ENCODE measurements around the gene ITGB5.

Gene ITGB5

GRCh38 chr3:124851136-124851535, 36.0 kb downstream of the ITGB5 start:
- no peak overlapping the region for H3K27ac ChIP-seq
- no peak for TF ChIP-seq CTCF (IDR thresholded peaks at IDR 0.05)
- no peak for TF ChIP-seq ZFX (IDR thresholded peaks at IDR 0.05; ENCODE audit: borderline replicate concordance)

GRCh38 chr3:124850633-124851032, 36.5 kb downstream of the ITGB5 start:
- no peak overlapping the region for H3K27ac ChIP-seq
- no peak for TF ChIP-seq ZFX (IDR thresholded peaks at IDR 0.05; ENCODE audit: borderline replicate concordance)

GRCh38 chr3:124850212-124850611, 37.0 kb downstream of the ITGB5 start:
- no peak overlapping the region for H3K27ac ChIP-seq
- no peak for TF ChIP-seq CTCF (IDR thresholded peaks at IDR 0.05)
- no peak for TF ChIP-seq ZFX (IDR thresholded peaks at IDR 0.05; ENCODE audit: borderline replicate concordance)

GRCh38 chr3:124848300-124848699, 38.9 kb downstream of the ITGB5 start:
- TF ChIP-seq ZFX (IDR thresholded peaks at IDR 0.05; ENCODE audit: borderline replicate concordance) = no peak
- TF ChIP-seq CTCF (IDR thresholded peaks at IDR 0.05) = no peak
- no peak overlapping the region for H3K27ac ChIP-seq

GRCh38 chr3:124847863-124848262, 39.3 kb downstream of the ITGB5 start:
- no peak overlapping the region for H3K27ac ChIP-seq

GRCh38 chr3:124847051-124847450, 40.1 kb downstream of the ITGB5 start:
- H3K27ac ChIP-seq = no peak overlapping the region
- no peak for TF ChIP-seq ZFX (IDR thresholded peaks at IDR 0.05; ENCODE audit: borderline replicate concordance)
- no peak for TF ChIP-seq CTCF (IDR thresholded peaks at IDR 0.05)

More at GRCh38 chr3:124847863-124848262, 39.3 kb downstream of the ITGB5 start:
- TF ChIP-seq CTCF (IDR thresholded peaks at IDR 0.05) = no peak
- TF ChIP-seq ZFX (IDR thresholded peaks at IDR 0.05; ENCODE audit: borderline replicate concordance) = no peak

- TF ChIP-seq CTCF (IDR thresholded peaks at IDR 0.05) = no peak
- TF ChIP-seq ZFX (IDR thresholded peaks at IDR 0.05; ENCODE audit: borderline replicate concordance) = no peak
- peak overlapping the region; percentile 44 for H3K27ac ChIP-seq
Observed at GRCh38 chr3:124846189-124846588, 41.0 kb downstream of the ITGB5 start.

GRCh38 chr3:124845406-124845805, 41.8 kb downstream of the ITGB5 start:
- TF ChIP-seq CTCF (IDR thresholded peaks at IDR 0.05) = no peak
- TF ChIP-seq ZFX (IDR thresholded peaks at IDR 0.05; ENCODE audit: borderline replicate concordance) = no peak
- H3K27ac ChIP-seq = peak overlapping the region; percentile 44
